ENCODE measurements around the gene PRMT3. TPM values are rescaled to one million over a fixed set of nuclear protein-coding genes. Genes with fewer than 3 reads are reported as not detected.

The PRMT3 gene
- total and polyA plus RNA-seq, 2 of the 13 experiments (the other 11 are each of a cell fraction or from before 2014, with no cell fraction given): 9.1 to 27.7 TPM

DNA sequence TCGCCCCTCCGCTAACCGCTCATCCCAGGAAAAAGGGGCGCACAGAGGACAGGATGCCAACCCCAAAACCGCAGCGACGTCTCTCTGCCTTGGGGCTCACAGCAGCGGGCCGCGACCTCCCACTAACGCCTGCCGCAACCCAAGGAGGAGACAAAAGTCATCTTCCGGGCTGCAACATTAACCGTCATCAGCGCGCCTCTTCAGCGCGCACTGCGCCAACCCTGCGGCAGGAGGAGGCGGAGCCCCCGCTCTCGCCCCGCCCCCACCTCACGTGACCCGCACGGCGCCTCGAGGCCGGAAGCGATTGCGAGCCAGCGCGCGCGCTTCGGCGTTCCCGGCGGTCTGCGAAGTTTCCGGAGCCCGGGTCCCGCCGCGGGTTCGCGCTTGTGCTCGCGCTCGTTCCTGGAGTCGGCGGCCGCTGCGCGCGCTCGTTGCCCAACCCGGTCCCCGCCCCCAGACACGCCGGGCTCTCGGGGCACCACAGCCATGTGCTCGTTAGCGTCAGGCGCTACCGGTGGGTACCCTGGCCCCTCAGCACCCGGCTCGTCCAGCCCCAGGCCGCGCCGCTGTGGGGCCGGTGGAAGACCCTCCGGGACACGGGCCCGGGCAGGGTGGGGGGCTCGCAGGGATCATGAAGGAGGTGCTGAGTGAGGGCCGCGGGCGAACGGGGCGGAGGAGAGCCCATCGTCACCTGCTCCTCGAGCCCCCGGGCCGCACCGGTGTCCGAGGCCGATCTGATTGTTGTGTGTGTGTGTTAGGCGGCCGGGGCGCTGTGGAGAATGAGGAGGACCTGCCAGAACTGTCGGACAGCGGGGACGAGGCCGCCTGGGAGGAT, at the start of gene PRMT3 (continued):
- TF ChIP-seq ARNTL (CRISPR knock-in tag; IDR thresholded peaks at IDR 0.05) (peak; percentile 72), IKZF1 (IDR thresholded peaks at IDR 0.05) (no peak), ZNF550 (CRISPR knock-in tag; IDR thresholded peaks at IDR 0.05; ENCODE audit: borderline replicate concordance) (peak; percentile 75; the same call in 1 of the 2 replicates), ZNF326 (CRISPR knock-in tag; IDR thresholded peaks at IDR 0.05; ENCODE audit: borderline replicate concordance) (no peak), POLR2A (IDR thresholded peaks at IDR 0.05; ENCODE audit: insufficient read depth in 1 of 2, low read depth in 2 of 2, low read length in 2 of 2) (peak; percentile 81 to 93), SMC3 (IDR thresholded peaks at IDR 0.05; ENCODE audit: low read length) (0 out of 2 replicates have a peak, but pooled peaks have one; percentile 24), ZNF652 (CRISPR knock-in tag; IDR thresholded peaks at IDR 0.05; ENCODE audit: borderline replicate concordance, low read depth) (no peak), RNF2 (conservative IDR thresholded peaks at IDR 0.05; ENCODE audit: low read depth) (peak; percentile 94), ZNF639 (CRISPR knock-in tag; conservative IDR thresholded peaks at IDR 0.05) (peak; percentile 76), ZMYM3 (CRISPR knock-in tag; IDR thresholded peaks at IDR 0.05) (no peak), HNRNPL (IDR thresholded peaks at IDR 0.05; ENCODE audit: low read depth, low read length) (peak; percentile 61; the same call in 1 of the 2 replicates), BRD4 (CRISPR knock-in tag; IDR thresholded peaks at IDR 0.05) (peak; percentile 68; the same call in 1 of the 2 replicates), CHCHD3 (CRISPR knock-in tag; IDR thresholded peaks at IDR 0.05) (0 out of 2 replicates have a peak, but pooled peaks have one; percentile 24), POGZ (CRISPR knock-in tag; IDR thresholded peaks at IDR 0.05) (peak; percentile 95; the same call in 1 of the 2 replicates), ZNF883 (CRISPR knock-in tag; IDR thresholded peaks at IDR 0.05; ENCODE audit: not compliant biosample characterization) (peak; percentile 69), SP1 (IDR thresholded peaks at IDR 0.05) (no peak), SP1 (CRISPR knock-in tag; IDR thresholded peaks at IDR 0.05) (peak; percentile 92), GFI1 (CRISPR knock-in tag; IDR thresholded peaks at IDR 0.05; ENCODE audit: borderline replicate concordance) (no peak; the same call in 1 of the 2 replicates), TERF1 (CRISPR knock-in tag; IDR thresholded peaks at IDR 0.05) (no peak), ZNF678 (CRISPR knock-in tag; IDR thresholded peaks at IDR 0.05) (peak; percentile 85), PCBP2 (optimal IDR thresholded peaks at IDR 0.05; ENCODE audit: low read depth, low read length, poor library complexity, severe bottlenecking) (no peak)
- TF ChIP-seq, protein P1, sequence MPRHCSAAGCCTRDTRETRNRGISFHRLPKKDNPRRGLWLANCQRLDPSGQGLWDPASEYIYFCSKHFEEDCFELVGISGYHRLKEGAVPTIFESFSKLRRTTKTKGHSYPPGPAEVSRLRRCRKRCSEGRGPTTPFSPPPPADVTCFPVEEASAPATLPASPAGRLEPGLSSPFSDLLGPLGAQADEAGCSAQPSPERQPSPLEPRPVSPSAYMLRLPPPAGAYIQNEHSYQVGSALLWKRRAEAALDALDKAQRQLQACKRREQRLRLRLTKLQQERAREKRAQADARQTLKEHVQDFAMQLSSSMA (CRISPR knock-in tag; IDR thresholded peaks at IDR 0.05): no peak
- TF ChIP-seq, protein P2, sequence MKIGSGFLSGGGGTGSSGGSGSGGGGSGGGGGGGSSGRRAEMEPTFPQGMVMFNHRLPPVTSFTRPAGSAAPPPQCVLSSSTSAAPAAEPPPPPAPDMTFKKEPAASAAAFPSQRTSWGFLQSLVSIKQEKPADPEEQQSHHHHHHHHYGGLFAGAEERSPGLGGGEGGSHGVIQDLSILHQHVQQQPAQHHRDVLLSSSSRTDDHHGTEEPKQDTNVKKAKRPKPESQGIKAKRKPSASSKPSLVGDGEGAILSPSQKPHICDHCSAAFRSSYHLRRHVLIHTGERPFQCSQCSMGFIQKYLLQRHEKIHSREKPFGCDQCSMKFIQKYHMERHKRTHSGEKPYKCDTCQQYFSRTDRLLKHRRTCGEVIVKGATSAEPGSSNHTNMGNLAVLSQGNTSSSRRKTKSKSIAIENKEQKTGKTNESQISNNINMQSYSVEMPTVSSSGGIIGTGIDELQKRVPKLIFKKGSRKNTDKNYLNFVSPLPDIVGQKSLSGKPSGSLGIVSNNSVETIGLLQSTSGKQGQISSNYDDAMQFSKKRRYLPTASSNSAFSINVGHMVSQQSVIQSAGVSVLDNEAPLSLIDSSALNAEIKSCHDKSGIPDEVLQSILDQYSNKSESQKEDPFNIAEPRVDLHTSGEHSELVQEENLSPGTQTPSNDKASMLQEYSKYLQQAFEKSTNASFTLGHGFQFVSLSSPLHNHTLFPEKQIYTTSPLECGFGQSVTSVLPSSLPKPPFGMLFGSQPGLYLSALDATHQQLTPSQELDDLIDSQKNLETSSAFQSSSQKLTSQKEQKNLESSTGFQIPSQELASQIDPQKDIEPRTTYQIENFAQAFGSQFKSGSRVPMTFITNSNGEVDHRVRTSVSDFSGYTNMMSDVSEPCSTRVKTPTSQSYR (CRISPR knock-in tag; IDR thresholded peaks at IDR 0.05; ENCODE audit: borderline replicate concordance): peak; percentile 65
